LNCaP clone FGC (cell line): ENCODE results near the gene FAM149A.

ENCODE experiments used
- DNase-seq: peaks from one replicate; pipeline ENCODE4 v3.0.0-alpha.2; 2011; ENCODE audit warnings: low read depth
- H3K4me3 ChIP-seq: 2 replicates; pipeline ENCODE4 v1.5.1; 2011; ENCODE audit warnings: mild to moderate bottlenecking, low read depth, low read length, control low read depth
- CTCF ChIP-seq: IDR thresholded peaks from 2 replicates; pipeline ENCODE4 v1.5.1; 2012; ENCODE audit warnings: mild to moderate bottlenecking; ENCODE audit not compliant: control insufficient read depth, insufficient read depth; ENCODE audit errors: extremely low read depth

Gene FAM149A

GRCh38 chr4:186105647-186106321, 1.3 kb downstream of the FAM149A start:
- H3K4me3 ChIP-seq: no peak overlapping the region
- no peak for TF ChIP-seq CTCF
- no peak for DNase-seq

GRCh38 chr4:186107947-186108346, 3.4 kb downstream of the FAM149A start:
- H3K4me3 ChIP-seq: no peak overlapping the region
- no peak for DNase-seq
- no peak for TF ChIP-seq CTCF

- no peak for TF ChIP-seq CTCF
- H3K4me3 ChIP-seq: no peak overlapping the region
- DNase-seq: no peak
Observed at GRCh38 chr4:186108391-186108790, 3.9 kb downstream of the FAM149A start.

- TF ChIP-seq CTCF: no peak
Observed at GRCh38 chr4:186109245-186109644, 4.7 kb downstream of the FAM149A start.

GRCh38 chr4:186116697-186117096, 12.2 kb downstream of the FAM149A start:
- DNase-seq: no peak
- TF ChIP-seq CTCF: no peak

More at GRCh38 chr4:186109245-186109644, 4.7 kb downstream of the FAM149A start:
- no peak for DNase-seq
- H3K4me3 ChIP-seq: no peak overlapping the region

GRCh38 chr4:186118582-186118981, 14.1 kb downstream of the FAM149A start:
- DNase-seq: no peak
- no peak for TF ChIP-seq CTCF
- H3K4me3 ChIP-seq: no peak overlapping the region

More at GRCh38 chr4:186116697-186117096, 12.2 kb downstream of the FAM149A start:
- H3K4me3 ChIP-seq: no peak overlapping the region

- TF ChIP-seq CTCF: no peak
- no peak overlapping the region for H3K4me3 ChIP-seq
- peak; percentile 18 for DNase-seq
Observed at GRCh38 chr4:186121057-186121456, 16.6 kb downstream of the FAM149A start.
